ENCODE results near the gene IL25. TPM values are rescaled to one million over a fixed set of nuclear protein-coding genes. Genes with fewer than 3 reads are reported as not detected.
A peak's percentile ranks its signal among the peaks of the same experiment; 100 is the strongest.
"Not testable (repeated sequence)": the region's sequence is repeated elsewhere in the genome, so short reads cannot be mapped to it uniquely, and the experiment has no call there.

Gene IL25
- polyA plus RNA-seq (2013, experiment 1 of 2; ENCODE audit: insufficient read length) = not detected
- not detected for polyA plus RNA-seq (2013, experiment 2 of 2; ENCODE audit: insufficient read length)

GRCh38 chr14:23372509-23372908 is at the start of gene IL25:
TSS of gene IL25 (plus strand) at chr14:23372809.
- no peak for DNase-seq

- DNase-seq = no peak
Measured at GRCh38 chr14:23323838-23324454, 48.7 kb upstream of the IL25 start.

DNA sequence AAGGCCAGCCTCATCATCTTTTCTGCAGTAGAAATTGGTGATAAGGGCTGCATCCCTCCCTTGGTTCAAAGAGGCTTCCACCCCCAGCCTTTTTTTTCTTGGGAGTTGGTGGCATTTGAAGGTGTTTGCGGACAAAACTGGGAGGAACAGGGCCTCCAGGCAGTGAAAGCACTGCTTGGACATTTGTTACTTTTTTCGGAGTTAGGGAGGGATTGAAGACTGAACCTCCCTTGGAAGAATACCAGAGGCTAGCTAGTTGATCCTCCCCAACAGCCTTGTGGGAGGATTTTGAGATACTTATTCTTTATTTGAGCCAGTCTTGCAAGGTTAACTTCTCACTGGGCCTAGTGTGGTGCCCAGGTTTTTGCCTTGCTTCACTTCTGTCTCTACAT is 48.2 kb upstream of the IL25 start:
- no peak for DNase-seq

GRCh38 chr14:23324993-23325392 is 47.6 kb upstream of the IL25 start:
- no peak for DNase-seq

GRCh38 chr14:23325746-23326145 is 46.9 kb upstream of the IL25 start:
- DNase-seq = not testable (repeated sequence)

- no peak for DNase-seq
Measured at GRCh38 chr14:23326491-23327332, 45.9 kb upstream of the IL25 start.

GRCh38 chr14:23327947-23328744 is 44.5 kb upstream of the IL25 start:
- DNase-seq = peak; percentile 73

DNA sequence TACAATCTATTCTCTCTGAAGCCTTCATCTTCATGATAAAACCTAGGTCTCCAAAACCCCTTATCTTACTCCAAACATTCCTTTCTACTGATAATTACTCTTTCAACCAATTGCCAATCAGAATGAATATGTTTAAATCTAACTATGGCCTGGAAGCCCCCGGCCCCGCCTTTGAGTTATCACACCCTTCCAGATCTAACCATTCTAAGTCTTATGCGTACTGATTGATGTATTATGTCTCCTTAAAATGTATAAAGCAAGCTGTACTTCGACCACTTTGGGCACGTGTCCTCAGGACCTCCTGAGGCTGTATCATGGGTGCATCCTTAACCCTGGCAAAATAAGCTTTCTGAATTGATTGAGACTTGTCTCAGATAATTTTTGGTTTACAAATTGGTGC is 37.0 kb upstream of the IL25 start:
- no peak for DNase-seq

DNA sequence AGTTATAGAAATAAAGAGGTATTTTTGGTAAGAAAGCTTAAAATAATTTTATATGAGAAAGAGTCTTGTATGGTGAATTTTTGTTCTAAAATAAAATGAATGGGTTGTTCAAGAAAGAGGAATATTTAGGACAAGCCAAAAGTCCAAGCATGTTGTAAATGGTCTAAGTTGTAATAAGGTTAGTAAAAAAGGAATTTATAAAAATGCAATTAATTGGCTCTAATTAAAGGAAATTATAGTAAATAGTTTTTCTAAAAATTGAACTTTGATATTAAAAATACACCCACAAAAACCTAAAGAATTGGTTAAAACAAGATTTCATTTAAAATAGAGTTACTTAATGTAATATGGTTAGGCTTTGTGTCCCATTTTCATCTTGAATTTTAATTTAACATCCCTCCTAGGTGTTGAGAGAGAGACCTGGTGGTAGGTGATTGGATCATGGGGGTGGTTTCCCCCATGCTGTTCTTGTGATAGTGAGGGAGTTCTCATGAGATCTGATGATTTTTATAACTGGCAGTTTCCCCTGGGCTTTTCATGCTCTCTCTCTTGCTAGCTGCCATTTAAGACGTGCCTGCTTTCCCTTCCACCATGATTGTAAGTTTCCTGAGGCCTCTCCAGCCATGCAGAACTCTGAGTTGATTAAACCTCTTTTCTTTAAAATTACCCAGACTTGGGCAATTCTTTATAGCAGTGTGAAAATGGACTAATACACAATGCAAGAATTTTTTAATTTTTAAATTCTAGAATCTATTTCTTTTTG is 32.9 kb upstream of the IL25 start:
- no peak for DNase-seq

- no peak for DNase-seq
Measured at GRCh38 chr14:23344481-23344880, 28.1 kb upstream of the IL25 start.

DNA sequence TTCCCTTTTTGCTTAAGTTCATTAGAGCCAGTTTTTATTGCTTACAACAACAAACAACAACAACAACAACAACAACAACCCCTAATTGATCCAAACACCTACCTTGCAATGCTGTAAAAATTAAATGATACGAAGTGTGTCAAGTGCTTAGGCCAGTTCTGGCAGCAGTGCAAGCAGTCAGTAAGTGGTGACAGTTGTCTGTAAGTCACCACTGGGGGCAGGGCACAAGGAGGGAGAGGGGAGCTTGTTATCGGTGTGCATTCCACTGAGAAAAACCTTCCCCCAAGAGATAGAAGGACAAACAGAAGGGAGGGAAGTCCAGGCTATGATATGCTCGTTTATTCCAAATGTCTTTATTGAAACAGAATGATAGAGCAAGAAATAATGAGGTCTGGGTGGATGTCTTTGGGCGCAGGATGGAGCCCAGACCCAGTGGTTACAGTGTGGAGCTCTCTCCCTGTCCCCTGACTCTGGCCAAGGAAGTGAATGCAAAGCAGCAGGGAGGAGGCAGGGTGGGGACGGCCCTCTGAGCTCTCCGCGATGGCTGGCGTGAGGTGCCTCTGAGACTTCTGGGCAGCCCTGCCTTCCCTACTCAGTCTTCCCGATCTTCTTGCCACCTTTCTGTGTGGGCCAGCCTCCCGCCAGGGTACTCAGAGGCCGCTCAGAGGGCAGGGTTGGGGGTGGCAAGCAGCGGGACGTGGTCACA is 26.5 kb upstream of the IL25 start:
- no peak for DNase-seq

DNA sequence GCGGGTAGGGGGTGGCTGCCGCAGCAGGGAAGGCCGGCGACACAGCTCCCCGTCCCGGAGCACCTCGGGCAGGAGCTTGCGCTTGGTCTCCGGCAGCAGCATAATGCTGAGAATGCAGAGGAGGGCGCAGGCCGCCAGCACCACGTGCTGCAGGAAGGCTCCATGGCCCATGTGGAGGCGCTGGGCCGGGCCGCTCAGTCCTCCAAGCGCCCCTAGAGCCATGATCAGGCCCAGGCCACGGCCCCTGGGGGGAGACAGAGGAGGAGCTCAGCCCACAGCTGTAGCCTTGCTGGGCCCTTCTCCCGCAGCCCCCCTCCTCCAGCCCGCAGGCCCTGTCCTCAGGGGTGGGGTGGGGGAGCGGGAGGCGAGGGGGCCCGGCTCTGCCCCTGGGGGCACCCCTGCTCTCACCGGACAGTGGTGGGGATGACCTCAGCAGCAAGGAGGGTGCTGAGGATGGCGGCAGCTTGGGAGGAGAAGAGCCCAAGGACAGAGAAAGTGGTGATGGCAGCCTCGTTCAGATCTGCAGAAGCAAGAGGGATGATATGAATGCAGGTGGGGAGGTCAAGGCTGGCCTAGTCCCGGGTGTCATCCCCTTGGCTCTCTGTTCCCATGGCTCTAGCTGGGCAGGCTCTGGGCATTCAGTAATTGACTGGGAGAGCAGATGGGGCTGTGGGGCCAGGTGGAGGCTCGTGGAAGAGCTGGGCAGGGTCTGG is 25.8 kb upstream of the IL25 start:
- no peak for DNase-seq

DNA sequence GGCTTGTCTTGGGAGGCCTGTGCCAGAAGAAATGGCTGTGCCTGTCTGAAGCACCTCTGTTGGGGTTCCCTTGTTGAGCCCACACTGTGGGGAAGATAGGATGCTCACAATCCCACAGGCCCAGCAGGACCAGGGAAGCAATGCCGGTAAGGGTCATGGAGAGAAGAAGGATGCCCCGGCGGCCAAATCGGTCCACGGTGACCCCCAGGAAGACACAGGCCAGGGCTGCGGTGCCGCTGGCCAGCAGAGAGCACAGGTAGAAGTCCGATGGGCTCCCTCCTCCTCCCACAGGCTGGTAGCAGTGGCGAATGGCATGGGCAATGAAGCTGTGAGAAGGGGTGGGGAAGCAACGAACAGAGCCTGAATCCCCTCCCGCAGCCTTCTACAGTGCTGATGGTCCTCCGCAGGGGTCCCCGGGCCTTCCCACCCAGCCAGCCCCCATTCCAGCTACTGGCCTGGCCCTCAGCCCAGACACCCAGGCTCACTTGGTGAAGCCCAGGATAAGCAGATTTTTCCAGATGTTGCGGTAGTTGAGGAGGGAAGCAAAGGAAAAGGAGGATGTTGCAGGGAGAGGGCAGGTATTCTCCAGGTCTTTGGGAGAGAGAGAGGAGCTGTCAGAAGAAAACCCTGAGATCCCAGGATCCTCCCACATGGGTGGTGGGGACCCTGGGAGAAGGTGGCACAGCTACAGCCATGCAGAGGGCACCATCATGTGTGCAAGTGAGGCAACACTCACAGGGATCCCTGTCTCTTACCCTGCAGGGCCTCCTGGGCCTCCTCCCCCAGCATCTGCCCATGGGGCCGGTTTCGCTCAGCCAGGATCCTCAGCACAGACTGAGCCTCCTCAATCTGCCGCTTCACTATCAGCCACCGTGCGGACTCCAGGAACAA is 25.0 kb upstream of the IL25 start:
- DNase-seq = no peak

- no peak for DNase-seq
Measured at GRCh38 chr14:23348297-23348655, 24.3 kb upstream of the IL25 start.

GRCh38 chr14:23349156-23349845 is 23.3 kb upstream of the IL25 start:
- no peak for DNase-seq

DNA sequence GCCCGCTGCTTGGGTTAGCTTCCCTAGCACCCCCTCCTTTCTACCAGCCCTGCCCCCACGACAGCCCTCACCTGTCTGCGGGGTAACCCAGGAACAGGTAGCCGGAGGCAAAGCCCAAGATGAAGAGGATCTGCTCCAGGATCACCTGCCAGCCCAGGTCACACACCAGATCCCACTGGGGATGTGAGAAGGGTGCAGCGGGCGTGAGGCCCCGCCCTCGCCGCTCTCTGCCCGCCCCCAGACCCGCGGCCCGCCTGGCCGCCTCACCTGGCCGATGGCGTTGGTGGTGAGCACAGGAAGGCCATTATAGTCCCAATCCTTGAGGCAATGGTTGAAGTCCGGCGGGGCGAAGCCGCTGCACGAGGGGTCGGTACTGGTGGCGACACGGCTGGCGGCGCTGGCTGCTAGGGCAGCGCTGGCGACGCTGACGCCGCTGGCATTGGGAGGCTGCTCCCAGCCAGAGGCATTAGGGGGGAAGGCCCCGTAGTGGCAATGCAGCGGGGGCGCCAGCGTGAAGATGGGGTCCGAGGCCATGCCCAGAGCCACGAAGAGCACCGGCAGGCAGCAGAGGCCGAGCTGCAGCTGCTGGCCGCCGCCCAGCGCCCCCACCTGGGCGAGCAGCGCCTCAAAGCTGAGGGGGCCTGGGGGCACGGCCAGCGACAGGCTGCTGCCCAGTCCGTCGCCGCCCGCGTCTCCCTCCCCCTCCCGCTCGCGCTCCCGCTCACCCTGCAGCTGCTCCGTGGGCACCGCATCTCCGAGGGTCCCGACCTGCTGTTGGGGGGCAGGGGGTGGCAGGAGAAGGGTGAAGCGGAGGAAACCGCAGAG is 20.7 kb upstream of the IL25 start:
- no peak for DNase-seq

DNA sequence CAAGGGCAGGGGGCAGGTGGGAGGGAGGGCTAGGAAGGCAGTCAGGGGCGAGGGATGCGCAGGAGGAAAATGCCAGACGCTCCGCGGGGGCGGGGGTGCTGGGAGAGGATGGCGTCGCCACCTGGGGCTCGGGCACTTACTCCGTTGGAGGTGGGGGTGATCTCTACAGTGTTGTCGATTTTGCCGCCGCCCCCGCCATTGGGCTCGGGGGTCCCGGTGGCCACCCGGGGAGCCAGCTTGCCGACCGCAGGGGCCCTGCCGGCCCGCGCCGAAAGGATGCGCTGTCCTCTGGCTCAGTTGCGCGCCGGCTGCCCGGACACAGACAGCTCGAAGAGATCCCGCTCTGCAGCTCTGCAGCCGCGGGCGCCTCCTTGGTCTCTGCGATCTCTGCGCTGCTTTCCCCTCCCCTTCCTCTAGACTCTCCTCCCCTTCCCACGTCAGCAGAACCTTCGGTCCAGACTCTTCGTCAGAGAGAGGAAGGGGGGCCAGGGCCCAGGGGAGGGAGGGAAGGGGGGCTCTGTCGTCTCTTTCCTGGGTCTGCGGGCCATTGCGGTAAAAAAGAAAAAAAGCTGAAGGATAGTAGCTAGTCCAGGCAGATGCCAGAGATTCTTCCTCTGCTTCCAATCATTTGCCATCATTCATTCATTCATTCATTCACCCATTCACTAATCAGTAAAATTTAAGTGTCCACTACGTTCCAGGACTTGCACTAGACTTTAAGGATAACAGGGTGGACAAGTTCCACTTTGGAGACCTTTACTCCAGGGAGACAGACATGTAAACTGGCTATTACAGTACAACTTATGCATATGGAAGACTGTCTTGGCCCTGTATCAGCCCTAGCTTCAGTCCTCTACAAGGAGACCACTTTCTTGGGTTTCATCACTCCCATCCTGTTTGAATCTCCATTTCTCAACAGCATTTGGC is 19.8 kb upstream of the IL25 start, which contains the start of gene SLC22A17:
SLC22A17 (minus strand) TSS at position 382 of the 927 bp plus-strand sequence.
- peak; percentile 93 for DNase-seq
